Measurements from ENCODE around the gene TUFT1.

GRCh38 chr1:151606857-151607256 is 66.7 kb downstream of the TUFT1 start:
- TF ChIP-seq SPI1 (IDR thresholded peaks at IDR 0.05; ENCODE audit: low read depth, low read length) (no peak), POLR2A (IDR thresholded peaks at IDR 0.05; ENCODE audit: low read depth, low read length) (no peak), PAX5 (IDR thresholded peaks at IDR 0.05; ENCODE audit: insufficient read depth, low read length, severe bottlenecking) (no peak), POLR2AphosphoS5 (IDR thresholded peaks at IDR 0.05; ENCODE audit: low read depth, low read length) (no peak)

Data from GM12891 (cell line).